Panc1 (cell line): ENCODE measurements around the gene CCDC78. TPM values are rescaled to one million over a fixed set of nuclear protein-coding genes. Genes with fewer than 3 reads are reported as not detected.

Experiments
- ATAC-seq: fragments of 200-7000 bp; cut with Tn5 transposase; 2 replicates; pipeline ENCODE4 v1.9.1; 2020; ENCODE audit warnings: mild to moderate bottlenecking, moderate library complexity
- BruUV-seq: library from RNA; stranded (reverse); fragments of 400-500 nt; replicated peaks from 2 replicates; lab custom pipeline; 2021; lab: Mats Ljungman, UMichigan
- CTCF ChIA-PET: fragments of 300-600 bp; sonication (Branson Sonifier 250); formaldehyde crosslinking; loops from one replicate; lab custom pipeline; 2022; ENCODE audit warnings: antibody characterized with exemption; lab: Charles Lee
- POLR2A ChIA-PET: fragments of 300-600 bp; sonication (Branson Sonifier 250); formaldehyde crosslinking; loops from one replicate; lab custom pipeline; 2022; ENCODE audit warnings: antibody characterized with exemption; lab: Charles Lee
- DNase-seq: peaks from one replicate; pipeline ENCODE4 v3.0.0-alpha.2; 2010; ENCODE audit warnings: low read depth, low spot score
- H3K27ac ChIP-seq: 2 replicates; pipeline ENCODE4 v1.5.1; 2011; ENCODE audit warnings: mild to moderate bottlenecking, low read length, inconsistent platforms
- H3K27me3 ChIP-seq: fragments of 200-500 bp; sonication (Bioruptor generic); 2 replicates; pipeline ENCODE4 v1.6.0; 2014; ENCODE audit warnings: low read length, inconsistent platforms; ENCODE audit not compliant: control insufficient read depth, insufficient read depth
- H3K36me3 ChIP-seq: fragments of 200-500 bp; sonication (Bioruptor generic); 2 replicates; pipeline ENCODE4 v1.5.1; 2014; ENCODE audit warnings: inconsistent platforms, mild to moderate bottlenecking, low read length, moderate library complexity; ENCODE audit not compliant: control insufficient read depth, insufficient read depth
- H3K4me1 ChIP-seq: 2 replicates; pipeline ENCODE4 v1.5.1; 2011; ENCODE audit warnings: inconsistent platforms, mild to moderate bottlenecking, low read length, moderate library complexity; ENCODE audit not compliant: control insufficient read depth, insufficient read depth
- H3K4me3 ChIP-seq, 2 experiments: 2 replicates each; pipeline ENCODE4 v1.5.1; 2011 to 2012; ENCODE audit warnings: low read depth in 2 of 2, low read length in 2 of 2, mild to moderate bottlenecking in 2 of 2, inconsistent platforms in 1 of 2, moderate library complexity in 1 of 2
- H3K9me3 ChIP-seq: fragments of 200-500 bp; sonication (Bioruptor generic); 2 replicates; pipeline ENCODE4 v1.5.1; 2014; ENCODE audit warnings: low read depth, mild to moderate bottlenecking, inconsistent platforms, low read length, moderate library complexity; ENCODE audit not compliant: control insufficient read depth, insufficient read depth
- CTCF ChIP-seq: fragments of 450-650 bp; IDR thresholded peaks from 2 replicates; pipeline ENCODE4 v1.5.1; 2017; ENCODE audit warnings: mild to moderate bottlenecking
- POLR2AphosphoS5 ChIP-seq: IDR thresholded peaks from 2 replicates; pipeline ENCODE4 v1.6.1; 2012; ENCODE audit warnings: mild to moderate bottlenecking, low read depth, low read length, moderate library complexity
- REST ChIP-seq, 2 experiments: IDR thresholded peaks; 2 replicates each; pipeline ENCODE4 v1.6.1; 2011 to 2012; ENCODE audit warnings: low read depth in 2 of 2, control low read depth in 1 of 2, low read length in 1 of 2, mild to moderate bottlenecking in 1 of 2, moderate library complexity in 1 of 2; ENCODE audit not compliant: insufficient read depth in 1 of 2
- SIN3A ChIP-seq: IDR thresholded peaks from 2 replicates; pipeline ENCODE4 v1.6.1; 2012; ENCODE audit warnings: low read depth, mild to moderate bottlenecking, low read length, moderate library complexity, borderline replicate concordance; ENCODE audit not compliant: insufficient read depth
- TCF7L2 ChIP-seq: IDR thresholded peaks from 2 replicates; pipeline ENCODE4 v1.6.1; 2011; ENCODE audit warnings: mild to moderate bottlenecking, low read depth, low read length, inconsistent platforms
- in situ Hi-C: cut with HindIII; loops from 2 replicates; pipeline ENCODE4 v1.10.0; 2016; ENCODE audit warnings: low sequenced_read_pairs, low pct_unique_long_range_greater_than_20kb
- intact Hi-C: fragments of 100-400 bp; cut with micrococcal nuclease; formaldehyde crosslinking; loops from one replicate; pipeline ENCODE4 v1.10.0; 2022; ENCODE audit not compliant: unreplicated experiment
- total RNA-seq: library from RNA; stranded (reverse); gene quantifications from one replicate; pipeline ENCODE4 v1.2.1, GENCODE V29; 2021; ENCODE audit not compliant: unreplicated experiment

CCDC78 gene
- total RNA-seq, 1 experiment from 2014 or later: 18.2 TPM

GRCh38 chr16:686459-687260, 39.6 kb downstream of the CCDC78 start:
- no peaks in the 10 kb centered on the region for H3K9me3 ChIP-seq
- in situ Hi-C loops: no loop called here
- H3K4me3 ChIP-seq: no peak overlapping the region
- intact Hi-C loops: loop anchor here (10.0 kb wide), 1 partner anchor 1088 kb away; the partner anchor contains the start of genes EME2, MRPS34 and NME3
- ATAC-seq: no peak
- ChIA-PET POLR2A (no interaction called here), CTCF (interaction anchor here (0.5 kb wide), 1 partner anchor 15 kb away, joined by 3 read pairs; no protein-coding TSS in a partner anchor)
- peaks cover 10% of the 10 kb centered on the region; the same call in 1 of the 2 replicates for H3K36me3 ChIP-seq
- TF ChIP-seq SIN3A (no peak), REST (IDR thresholded peaks at IDR 0.05; ENCODE audit: insufficient read depth in 1 of 2, low read depth in 2 of 2, low read length in 1 of 2) (no peak), POLR2AphosphoS5 (no peak), CTCF (no peak), TCF7L2 (no peak)
- no TSS peak for BruUV-seq
- DNase-seq: no peak
- peaks cover 23% of the 10 kb centered on the region for H3K4me1 ChIP-seq
- 0 out of 2 replicates have a peak overlapping the region, but pooled peaks have one; percentile 23 for H3K27ac ChIP-seq
- H3K27me3 ChIP-seq: no peaks in the 10 kb centered on the region

- DNase-seq: no peak
- POLR2A ChIA-PET: no interaction called here
- CTCF ChIA-PET: interaction anchor here (0.5 kb wide), 1 partner anchor 15 kb away, joined by 3 read pairs; no protein-coding TSS in a partner anchor
These were observed 40.3 kb downstream of the CCDC78 start for GRCh38 chr16:685967-686366.

More at GRCh38 chr16:685967-686366, 40.3 kb downstream of the CCDC78 start:
- no peaks in the 10 kb centered on the region for H3K9me3 ChIP-seq
- intact Hi-C loops: loop anchor here (10.0 kb wide), 1 partner anchor 1089 kb away; the partner anchor contains the start of genes EME2, MRPS34 and NME3
- TF ChIP-seq CTCF: peak; percentile 93
- TF ChIP-seq POLR2AphosphoS5: no peak
- BruUV-seq: no TSS peak
- 0 out of 2 replicates have a peak overlapping the region, but pooled peaks have one; percentile 23 for H3K27ac ChIP-seq
- no peaks in the 10 kb centered on the region for H3K27me3 ChIP-seq
- peaks cover 24% of the 10 kb centered on the region for H3K4me1 ChIP-seq
- in situ Hi-C loops: no loop called here
- ATAC-seq: no peak
- peaks cover 10% of the 10 kb centered on the region; the same call in 1 of the 2 replicates for H3K36me3 ChIP-seq
- no peak overlapping the region for H3K4me3 ChIP-seq
